GM12865 (cell line): ENCODE data around the gene TNRC6A.

Experiments
- DNase-seq: peaks from one replicate; pipeline ENCODE4 v3.0.0; 2010; ENCODE audit warnings: low read depth
- H3K4me3 ChIP-seq: 2 replicates; pipeline ENCODE4 v1.5.1; 2011; ENCODE audit warnings: mild to moderate bottlenecking, low read depth, low read length, control low read depth
- CTCF ChIP-seq: IDR thresholded peaks from 2 replicates; pipeline ENCODE4 v1.5.1; 2011; ENCODE audit warnings: low read length, control low read depth, low read depth, inconsistent platforms; ENCODE audit not compliant: insufficient read depth; ENCODE audit errors: missing control alignments

TNRC6A gene

DNA sequence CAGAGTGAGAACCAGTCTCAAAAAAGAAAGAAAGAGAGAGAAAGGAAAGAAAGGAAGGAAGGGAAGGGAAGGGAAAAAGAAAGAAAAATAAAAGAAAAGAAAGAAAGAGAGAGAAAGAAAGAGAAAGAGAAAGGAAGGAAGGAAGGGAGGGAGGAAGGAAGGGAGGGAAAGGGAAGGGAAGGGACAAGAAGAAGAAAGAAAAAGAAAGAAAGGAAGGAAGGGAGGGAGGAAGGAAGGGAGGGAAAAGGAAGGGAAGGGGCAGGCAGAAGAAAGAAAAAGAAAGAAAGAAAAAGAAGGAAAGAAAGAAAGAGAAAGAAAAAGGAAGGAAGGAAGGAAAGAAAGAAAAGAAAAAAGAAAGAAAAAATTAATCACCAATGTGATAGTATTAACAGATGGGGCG lies 132.0 kb downstream of the TNRC6A start:
- no peak for TF ChIP-seq CTCF
- no peak for DNase-seq
- no peak overlapping the region for H3K4me3 ChIP-seq

DNA sequence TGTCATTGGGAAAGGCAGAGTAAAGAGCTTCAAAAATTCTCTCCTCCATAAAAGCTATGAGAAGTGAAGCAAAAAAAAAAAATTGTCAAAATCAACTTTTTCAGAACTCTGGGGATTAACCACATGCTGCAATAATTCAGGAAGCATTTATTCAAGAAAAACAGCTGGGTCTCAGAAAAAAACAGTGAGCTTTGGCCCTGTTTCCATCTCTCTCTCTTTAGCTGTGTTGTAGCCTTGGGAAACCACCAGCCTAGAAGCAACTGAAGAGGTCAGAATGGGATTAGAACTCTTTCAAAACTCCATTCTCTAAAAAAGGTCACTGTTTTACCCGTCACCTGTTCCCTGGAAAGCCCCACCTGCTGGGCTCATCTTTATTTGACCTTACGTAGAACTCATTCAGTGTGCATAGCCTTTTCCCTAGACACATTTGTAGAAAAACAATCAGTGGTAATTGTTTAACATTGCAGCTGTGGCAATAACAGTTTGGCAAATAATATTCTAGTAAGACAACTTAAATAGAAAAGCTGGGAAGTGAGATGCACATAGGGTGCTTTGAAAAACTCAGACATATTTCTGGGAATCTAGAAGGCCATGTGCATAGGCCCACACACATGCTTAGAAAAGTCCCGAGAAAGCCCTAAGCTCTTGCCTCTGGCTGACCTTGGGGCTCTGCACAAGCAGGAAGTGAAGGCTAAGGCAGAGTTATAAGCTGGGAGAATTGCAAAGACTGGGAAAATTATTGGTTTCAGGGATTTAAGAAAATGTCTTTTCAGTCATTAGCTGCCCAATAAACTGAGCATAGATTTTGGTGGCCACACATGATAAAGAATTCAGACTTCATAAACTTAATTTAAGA lies 134.4 kb downstream of the TNRC6A start:
- H3K4me3 ChIP-seq: no peak overlapping the region
- TF ChIP-seq CTCF: no peak
- DNase-seq: no peak

DNA sequence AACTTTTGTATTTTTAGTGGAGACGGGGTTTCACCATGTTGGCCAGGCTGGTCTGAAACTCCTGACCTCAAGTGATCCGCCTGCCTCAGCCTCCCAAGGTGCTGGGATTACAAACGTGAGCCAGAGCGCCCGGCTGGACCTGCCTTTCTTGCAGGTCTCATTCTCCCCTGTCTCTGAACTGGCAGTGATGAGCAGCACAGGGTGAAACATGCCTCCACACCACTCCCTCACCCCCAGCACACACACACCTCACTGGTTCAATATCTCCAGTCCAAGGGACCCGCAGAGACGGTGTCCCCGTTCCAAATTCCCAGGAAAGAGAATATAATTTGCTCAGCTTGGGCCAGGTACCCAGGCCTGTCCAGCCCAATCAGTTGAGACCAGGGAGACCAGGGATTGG lies 139.6 kb downstream of the TNRC6A start:
- DNase-seq: no peak
- no peak overlapping the region for H3K4me3 ChIP-seq
- no peak for TF ChIP-seq CTCF

DNA sequence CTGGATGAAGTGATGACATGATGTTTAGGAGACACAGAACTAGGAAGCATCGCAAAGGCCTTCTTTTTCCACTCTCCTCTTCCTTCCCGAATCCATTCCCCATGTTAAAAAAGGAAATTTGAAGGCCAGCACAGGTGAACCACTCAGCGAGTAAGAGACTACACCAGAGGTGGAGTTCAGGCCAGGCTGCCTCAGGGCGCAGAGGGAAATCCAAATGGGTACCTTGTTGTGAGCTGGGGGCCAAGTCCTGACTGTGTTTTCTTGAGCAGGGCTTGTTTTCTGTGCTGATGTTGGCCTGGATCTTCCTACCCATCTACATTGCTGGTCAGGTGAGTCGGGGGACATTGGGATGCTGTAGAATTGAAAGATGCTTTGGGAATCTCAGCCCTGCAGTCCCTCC lies 142.4 kb downstream of the TNRC6A start:
- no peak for DNase-seq
- no peak overlapping the region for H3K4me3 ChIP-seq
- no peak for TF ChIP-seq CTCF

DNA sequence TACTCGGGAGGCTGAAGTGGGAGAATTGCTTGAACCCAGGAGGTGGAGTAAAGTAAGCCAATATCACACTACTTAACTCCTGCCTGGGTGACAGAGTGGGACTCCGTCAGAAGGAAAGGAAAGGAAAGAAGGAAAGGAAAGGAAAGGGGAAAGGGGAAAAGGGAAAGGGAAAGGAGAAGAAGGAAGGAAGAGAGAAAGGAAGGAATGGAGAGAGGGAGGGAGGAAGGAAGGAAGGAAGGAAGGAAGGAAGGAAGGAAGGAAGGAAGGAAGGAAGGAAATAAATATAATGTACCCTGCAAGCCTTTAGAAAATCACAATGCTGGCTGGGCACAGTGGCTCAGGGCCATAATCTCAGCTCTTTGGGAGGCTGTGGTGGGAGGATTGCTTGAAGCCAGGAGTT lies 143.6 kb downstream of the TNRC6A start:
- H3K4me3 ChIP-seq: no peak overlapping the region
- no peak for TF ChIP-seq CTCF
- no peak for DNase-seq

DNA sequence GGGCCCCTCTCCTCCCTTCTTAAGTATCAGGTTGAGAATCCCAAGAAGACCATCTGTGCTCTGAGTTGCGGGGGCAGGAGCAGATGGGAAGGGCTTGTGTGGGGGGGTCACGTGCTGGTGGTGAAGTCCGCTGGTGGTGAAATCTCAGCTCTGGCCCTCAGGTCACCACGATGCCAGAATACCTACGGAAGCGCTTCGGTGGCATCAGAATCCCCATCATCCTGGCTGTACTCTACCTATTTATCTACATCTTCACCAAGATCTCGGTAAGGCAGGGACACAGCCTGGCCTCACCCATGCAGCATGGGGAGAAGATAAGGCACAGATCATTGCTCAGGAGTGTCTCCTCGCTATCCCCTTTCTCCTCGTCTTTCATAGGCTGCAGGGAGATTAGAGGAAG lies 146.0 kb downstream of the TNRC6A start:
- no peak overlapping the region for H3K4me3 ChIP-seq
- no peak for TF ChIP-seq CTCF
- no peak for DNase-seq
